A549 (cell line): ENCODE measurements around the gene F13B. TPM values are rescaled to one million over a fixed set of nuclear protein-coding genes. Genes with fewer than 3 reads are reported as not detected.

ENCODE experiments used
- ATAC-seq, 2 experiments: fragments of 200-7000 bp in 1 of 2; fragments of >200 bp in 1 of 2; cut with Nextera tagmentation in 1 of 2; cut with Tn5 transposase in 1 of 2; 3 replicates each; pipeline versions ENCODE4 v1.8.0 to v1.9.1; 2018 to 2020; ENCODE audit warnings: mild to moderate bottlenecking in 1 of 2, moderate library complexity in 1 of 2
- CTCF ChIA-PET: fragments of 300-600 bp; sonication (Branson Sonifier 250); formaldehyde crosslinking; extraction: SDS; loops from one replicate; lab custom pipeline; 2021; ENCODE audit warnings: antibody characterized with exemption, inconsistent platforms; lab: Yijun Ruan, JAX
- POLR2A ChIA-PET: fragments of 350-600 bp; formaldehyde crosslinking; extraction: SDS; loops from one replicate; lab custom pipeline; 2021; ENCODE audit warnings: antibody characterized with exemption, inconsistent platforms; lab: Yijun Ruan, JAX
- DNase-seq, 2 experiments: peaks; one replicate each; pipeline versions ENCODE4 v3.0.0 to v3.0.0-alpha.2; 2011 to 2016; ENCODE audit warnings: low read depth in 1 of 2, low spot score in 1 of 2
- FAIRE-seq: peaks from 2 replicates; lab custom pipeline; 2011; peaks lifted over from hg19 to GRCh38; lab: Jason Lieb, UNC
- H3K27ac ChIP-seq, 2 experiments: fragments of >200 bp; sonication (Bioruptor Twin); formaldehyde crosslinking; 3 replicates each; pipeline ENCODE4 v1.5.1; 2016 to 2017
- H3K4me1 ChIP-seq: fragments of >200 bp; sonication (Bioruptor Twin); formaldehyde crosslinking; 3 replicates; pipeline ENCODE4 v1.6.1; 2016
- H3K4me2 ChIP-seq: fragments of >200 bp; sonication (Bioruptor Twin); formaldehyde crosslinking; 3 replicates; pipeline ENCODE4 v1.6.1; 2016
- H3K4me3 ChIP-seq: fragments of >200 bp; sonication (Bioruptor Twin); formaldehyde crosslinking; 3 replicates; pipeline ENCODE4 v1.5.1; 2016
- H3K9me3 ChIP-seq: fragments of >200 bp; sonication (Bioruptor Twin); formaldehyde crosslinking; 3 replicates; pipeline ENCODE4 v1.6.1; 2016
- ATOH8 ChIP-seq: fragments of 250-450 bp; sonication (Bioruptor Pico); IDR thresholded peaks from 2 replicates; pipeline ENCODE4 v1.5.0; 2020; ENCODE audit warnings: low read depth, mild to moderate bottlenecking, moderate library complexity
- CBX2 ChIP-seq: fragments of 200-600 bp; sonication (generic); IDR thresholded peaks from 2 replicates; pipeline ENCODE4 v1.6.1; 2016; ENCODE audit warnings: low read depth, mild to moderate bottlenecking, borderline replicate concordance
- ELK1 ChIP-seq: fragments of 150-350 bp; IDR thresholded peaks from 2 replicates; pipeline ENCODE4 v1.6.1; 2014; ENCODE audit warnings: low read depth, mild to moderate bottlenecking, low read length
- FOXS1 ChIP-seq: fragments of 250-450 bp; sonication (Bioruptor Pico); IDR thresholded peaks from 2 replicates; pipeline ENCODE4 v1.5.0; 2020; ENCODE audit warnings: mild to moderate bottlenecking, moderate library complexity
- HES2 ChIP-seq: fragments of >200 bp; sonication (Bioruptor Twin); formaldehyde crosslinking; IDR thresholded peaks from 2 replicates; pipeline ENCODE4 v1.6.1; 2016
- HEYL ChIP-seq: fragments of 250-450 bp; sonication (Bioruptor Pico); IDR thresholded peaks from 2 replicates; pipeline ENCODE4 v1.8.0; 2021; ENCODE audit warnings: mild to moderate bottlenecking, moderate library complexity
- HMGXB4 ChIP-seq: fragments of 250-450 bp; sonication (Bioruptor Pico); IDR thresholded peaks from 2 replicates; pipeline ENCODE4 v1.5.0; 2021; ENCODE audit warnings: mild to moderate bottlenecking, moderate library complexity, borderline replicate concordance
- HOXA7 ChIP-seq: fragments of 250-450 bp; sonication (Bioruptor Pico); IDR thresholded peaks from 2 replicates; pipeline ENCODE4 v1.5.0; 2020; ENCODE audit warnings: mild to moderate bottlenecking, moderate library complexity
- HOXB5 ChIP-seq: fragments of 250-450 bp; sonication (Bioruptor Pico); IDR thresholded peaks from 2 replicates; pipeline ENCODE4 v1.5.0; 2020; ENCODE audit warnings: mild to moderate bottlenecking, moderate library complexity
- JUN ChIP-seq, 2 experiments: fragments of >200 bp; sonication (Bioruptor Twin); formaldehyde crosslinking; IDR thresholded peaks; 2 replicates in 1 of 2; 3 replicates in 1 of 2; pipeline ENCODE4 v1.6.1; 2016 to 2017
- JUNB ChIP-seq: fragments of >200 bp; sonication (Bioruptor Twin); formaldehyde crosslinking; IDR thresholded peaks from 2 replicates; pipeline ENCODE4 v1.6.1; 2016
- KDM5A ChIP-seq: fragments of 200-600 bp; sonication (generic); IDR thresholded peaks from 2 replicates; pipeline ENCODE4 v1.6.1; 2016; ENCODE audit warnings: antibody characterized with exemption, mild to moderate bottlenecking
- NFE2L2 ChIP-seq: fragments of 150-350 bp; conservative IDR thresholded peaks from 2 replicates; pipeline ENCODE4 v1.6.1; 2014; ENCODE audit warnings: low read length
- NPAS2 ChIP-seq: fragments of 250-450 bp; sonication (Bioruptor Pico); IDR thresholded peaks from 2 replicates; pipeline ENCODE4 v1.8.0; 2022; ENCODE audit warnings: mild to moderate bottlenecking, moderate library complexity, borderline replicate concordance
- POLR2A ChIP-seq: IDR thresholded peaks from 2 replicates; pipeline ENCODE4 v1.6.1; 2012; ENCODE audit warnings: mild to moderate bottlenecking, low read length
- POLR2AphosphoS2 ChIP-seq: conservative IDR thresholded peaks from 2 replicates; pipeline ENCODE4 v1.6.1; 2012; ENCODE audit warnings: low read length, improper control_type of control experiment, inconsistent platforms
- RAD21 ChIP-seq, 2 experiments: fragments of >200 bp in 1 of 2; sonication (Bioruptor Twin) in 1 of 2; formaldehyde crosslinking in 1 of 2; IDR thresholded peaks in 1 of 2; conservative IDR thresholded peaks in 1 of 2; 2 replicates in 1 of 2; 3 replicates in 1 of 2; pipeline ENCODE4 v1.6.1; 2012 to 2018; ENCODE audit warnings: inconsistent platforms in 1 of 2
- RCOR1 ChIP-seq: fragments of 150-350 bp; IDR thresholded peaks from 2 replicates; pipeline ENCODE4 v1.6.1; 2014; ENCODE audit warnings: antibody characterized with exemption, low read length, low read depth
- TP53 ChIP-seq: fragments of 250-450 bp; sonication (Bioruptor Pico); IDR thresholded peaks from 2 replicates; pipeline ENCODE4 v1.5.0; 2021; ENCODE audit warnings: mild to moderate bottlenecking, moderate library complexity
- ZC3H11A ChIP-seq: fragments of 450-650 bp; IDR thresholded peaks from 2 replicates; pipeline ENCODE4 v1.6.1; 2014; ENCODE audit warnings: antibody characterized with exemption, mild to moderate bottlenecking
- ZNF302 ChIP-seq: fragments of 250-450 bp; sonication (Bioruptor Pico); IDR thresholded peaks from 2 replicates; pipeline ENCODE4 v1.9.0; 2021; ENCODE audit warnings: inconsistent platforms, mild to moderate bottlenecking, moderate library complexity
- WGBS: methylation state at CpG from one replicate; pipeline ENCODE4 v1.1.6; 2017; ENCODE audit errors: missing lambda C conversion rate; 5-methylcytosine and 5-hydroxymethylcytosine counted together
- polyA plus RNA-seq, 4 experiments: library from polyadenylated mRNA; depleted of rRNA in 3 of 4; stranded (reverse); fragments of >200 nt; fragmentation: RNase III in 1 of 4; extraction: RNeasy Plus Mini Kit Qiagen cat#74134 plus additional on column Dnase treatment in 1 of 4; gene quantifications; 2 replicates in 3 of 4; 3 replicates in 1 of 4; pipeline ENCODE4 v1.2.3, GENCODE V29; 2011 to 2017
- TF ChIP-seq, protein P1 (sequence below): fragments of >200 bp; sonication (Bioruptor Twin); formaldehyde crosslinking; IDR thresholded peaks from 3 replicates; pipeline ENCODE4 v1.6.1; 2016

F13B gene
- polyA plus RNA-seq, 2 of the 4 experiments (the other 2 are of a cell fraction), result 0.19 to 0.75 TPM

DNA sequence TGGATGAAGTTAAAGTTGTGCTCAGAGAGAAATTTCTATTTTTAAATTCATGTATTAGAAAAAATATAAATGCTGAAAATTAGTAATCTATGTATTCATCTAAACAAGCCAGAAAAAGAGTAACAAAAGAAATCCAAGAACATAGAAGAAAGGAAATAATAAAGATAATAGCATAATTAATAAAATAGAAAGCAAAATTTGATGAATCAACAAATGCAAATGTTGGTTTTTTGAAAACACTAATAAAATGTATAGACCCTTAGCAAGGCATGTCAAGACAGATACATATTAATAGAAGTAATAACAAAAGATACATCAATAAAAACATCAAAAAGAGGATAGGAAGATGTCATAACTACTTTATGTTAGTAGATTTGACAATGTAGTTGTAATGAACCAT, 18.0 kb downstream of the F13B start:
- FAIRE-seq, result no peak
- DNase-seq, result no peak
- Histone ChIP-seq H3K9me3 (no peaks in the 10 kb centered on the region), H3K27ac (no peak overlapping the region), H3K4me3 (no peak overlapping the region), H3K4me2 (no peak overlapping the region), H3K4me1 (no peaks in the 10 kb centered on the region)
- CTCF ChIA-PET, result no interaction called here
- POLR2A ChIA-PET, result no interaction called here
- TF ChIP-seq HOXB5 (CRISPR knock-in tag) (no peak), TP53 (no peak), ELK1 (no peak), HEYL (CRISPR knock-in tag) (no peak)
- ATAC-seq, result no peak

DNA sequence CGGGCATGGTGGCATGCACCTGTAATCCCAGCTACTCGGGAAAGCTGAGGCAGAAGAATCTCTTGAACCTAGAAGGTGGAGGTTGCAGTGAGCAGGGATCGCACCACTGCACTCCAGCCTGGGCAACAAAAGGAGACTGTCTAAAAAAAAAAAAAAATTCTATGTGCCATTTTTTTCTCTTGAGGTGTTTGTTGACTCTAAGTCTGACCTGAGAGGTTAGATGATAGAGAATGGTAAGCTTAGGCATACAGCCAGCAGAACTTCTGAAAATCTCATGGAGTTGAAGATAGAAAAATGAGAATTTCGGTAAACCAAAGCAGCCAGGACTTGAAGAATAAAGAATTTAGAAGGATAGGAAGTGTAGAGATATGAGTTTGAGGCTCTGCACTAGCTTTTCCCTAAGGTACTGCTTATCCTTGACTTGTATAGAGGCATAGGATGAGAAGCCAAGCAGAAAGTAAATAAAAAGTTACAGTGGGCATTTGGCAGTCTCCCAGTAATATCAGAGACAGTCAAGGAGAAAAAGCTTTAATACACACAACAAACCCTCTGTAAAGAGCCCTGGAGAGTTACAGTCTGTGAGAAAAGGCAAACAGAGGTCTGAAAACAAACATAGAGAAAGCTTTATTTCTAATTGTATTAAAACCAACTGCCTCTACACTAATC, 24.3 kb downstream of the F13B start:
- peak in 1 of 2 experiments; percentile 45 for DNase-seq
- H3K4me2 ChIP-seq, result peak overlapping the region; percentile 43
- peak in 1 of 2 experiments; percentile 71; a peak in 3 of 6 replicates for ATAC-seq
- peak overlapping the region; percentile 45 to 50; a peak in 2 of 6 replicates for H3K27ac ChIP-seq
- TF ChIP-seq JUN (IDR thresholded peaks at IDR 0.05), result no peak
- TF ChIP-seq NFE2L2, result no peak
- no peak for TF ChIP-seq ZC3H11A
- no peak for TF ChIP-seq FOXS1
- TF ChIP-seq HES2, result no peak
- TF ChIP-seq POLR2A, result no peak
- TF ChIP-seq NPAS2 (CRISPR knock-in tag), result no peak
- TF ChIP-seq HMGXB4 (CRISPR knock-in tag), result no peak
- TF ChIP-seq RAD21 (conservative IDR thresholded peaks at IDR 0.05 in 1 of 2, IDR thresholded peaks at IDR 0.05 in 1 of 2), result no peak
- no peak for TF ChIP-seq KDM5A
- TF ChIP-seq JUNB, result no peak
- no peak for TF ChIP-seq RCOR1
- no peak for TF ChIP-seq CBX2
- TF ChIP-seq ATOH8 (CRISPR knock-in tag), result no peak
- TF ChIP-seq, protein P1, sequence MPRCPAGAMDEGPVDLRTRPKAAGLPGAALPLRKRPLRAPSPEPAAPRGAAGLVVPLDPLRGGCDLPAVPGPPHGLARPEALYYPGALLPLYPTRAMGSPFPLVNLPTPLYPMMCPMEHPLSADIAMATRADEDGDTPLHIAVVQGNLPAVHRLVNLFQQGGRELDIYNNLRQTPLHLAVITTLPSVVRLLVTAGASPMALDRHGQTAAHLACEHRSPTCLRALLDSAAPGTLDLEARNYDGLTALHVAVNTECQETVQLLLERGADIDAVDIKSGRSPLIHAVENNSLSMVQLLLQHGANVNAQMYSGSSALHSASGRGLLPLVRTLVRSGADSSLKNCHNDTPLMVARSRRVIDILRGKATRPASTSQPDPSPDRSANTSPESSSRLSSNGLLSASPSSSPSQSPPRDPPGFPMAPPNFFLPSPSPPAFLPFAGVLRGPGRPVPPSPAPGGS, result no peak
- no peak for TF ChIP-seq HOXA7 (CRISPR knock-in tag)
- TF ChIP-seq POLR2AphosphoS2, result no peak
- TF ChIP-seq ELK1, result no peak
- no peak for TF ChIP-seq ZNF302
- H3K9me3 ChIP-seq, result no peaks in the 10 kb centered on the region
- no peak for FAIRE-seq
- ChIA-PET CTCF (interaction anchor here (1.0 kb wide), 1 partner anchor 18 kb away, joined by 3 read pairs; no protein-coding TSS in a partner anchor), POLR2A (interaction anchor here (0.6 kb wide), 1 partner anchor 19 kb away, joined by 3 read pairs; no protein-coding TSS in a partner anchor)
- no peak overlapping the region for H3K4me3 ChIP-seq
- peaks cover 18% of the 10 kb centered on the region; the same call in 2 of the 3 replicates for H3K4me1 ChIP-seq
- WGBS, result 59% methylated on average over 4 of the region's 4 CpGs
